MM.1S (cell line): ENCODE results near the gene PCIF1.

Source experiments
- EZH2phosphoT487 ChIP-seq: fragments of 300-600 bp; sonication (generic); IDR thresholded peaks from 2 replicates; pipeline ENCODE4 v1.6.1; 2018; ENCODE audit warnings: antibody characterized with exemption, low read length
- TF ChIP-seq, protein P1 (sequence below): fragments of 300-600 bp; sonication (generic); IDR thresholded peaks from 2 replicates; pipeline ENCODE4 v1.5.1; 2016; ENCODE audit warnings: antibody characterized with exemption, low read length, mixed read lengths

DNA sequence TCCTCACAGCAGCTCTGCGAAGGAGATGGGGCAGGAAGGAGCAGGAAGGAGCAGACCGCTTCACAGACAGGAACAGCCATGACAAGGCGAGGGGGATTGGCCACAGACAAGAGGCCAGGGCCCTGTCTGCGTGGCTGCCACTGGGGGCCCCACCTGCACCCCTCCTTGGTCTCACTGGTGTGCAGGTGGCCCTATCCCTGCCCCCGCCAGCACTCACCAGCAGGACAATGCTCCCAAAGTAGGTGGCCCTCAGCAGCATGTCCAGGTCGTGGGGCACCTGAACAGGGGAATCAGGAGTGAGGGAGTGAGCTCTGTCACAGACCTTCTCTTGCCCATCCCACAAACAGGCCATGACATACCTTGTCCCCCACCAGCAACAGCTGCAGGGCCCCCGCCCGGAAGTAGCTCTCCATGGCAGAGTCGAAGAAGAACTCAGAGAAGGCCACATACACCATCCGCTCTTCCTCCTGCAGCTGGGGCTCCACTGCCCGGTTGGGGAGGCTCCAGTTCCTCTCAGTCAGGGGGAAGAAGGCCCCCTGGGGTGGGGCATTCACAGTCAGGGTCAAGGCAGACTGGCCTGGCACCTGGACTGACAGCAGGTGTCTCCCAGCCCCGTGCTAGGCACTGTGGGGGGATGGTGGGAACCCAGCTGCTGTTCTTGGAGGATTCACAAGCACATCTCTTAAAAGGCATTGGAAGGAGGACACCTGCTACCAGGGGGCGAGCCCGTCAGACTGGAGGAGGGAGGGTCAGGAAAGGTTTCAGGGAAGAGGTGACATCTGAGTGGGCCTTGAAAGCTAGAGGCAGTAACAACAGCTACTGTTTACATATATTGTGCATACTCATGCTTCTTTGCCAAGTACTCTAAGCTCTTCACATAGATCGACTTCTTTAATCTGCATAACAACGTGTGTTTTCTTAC is 29.6 kb upstream of the PCIF1 start:
- TF ChIP-seq, protein P1, sequence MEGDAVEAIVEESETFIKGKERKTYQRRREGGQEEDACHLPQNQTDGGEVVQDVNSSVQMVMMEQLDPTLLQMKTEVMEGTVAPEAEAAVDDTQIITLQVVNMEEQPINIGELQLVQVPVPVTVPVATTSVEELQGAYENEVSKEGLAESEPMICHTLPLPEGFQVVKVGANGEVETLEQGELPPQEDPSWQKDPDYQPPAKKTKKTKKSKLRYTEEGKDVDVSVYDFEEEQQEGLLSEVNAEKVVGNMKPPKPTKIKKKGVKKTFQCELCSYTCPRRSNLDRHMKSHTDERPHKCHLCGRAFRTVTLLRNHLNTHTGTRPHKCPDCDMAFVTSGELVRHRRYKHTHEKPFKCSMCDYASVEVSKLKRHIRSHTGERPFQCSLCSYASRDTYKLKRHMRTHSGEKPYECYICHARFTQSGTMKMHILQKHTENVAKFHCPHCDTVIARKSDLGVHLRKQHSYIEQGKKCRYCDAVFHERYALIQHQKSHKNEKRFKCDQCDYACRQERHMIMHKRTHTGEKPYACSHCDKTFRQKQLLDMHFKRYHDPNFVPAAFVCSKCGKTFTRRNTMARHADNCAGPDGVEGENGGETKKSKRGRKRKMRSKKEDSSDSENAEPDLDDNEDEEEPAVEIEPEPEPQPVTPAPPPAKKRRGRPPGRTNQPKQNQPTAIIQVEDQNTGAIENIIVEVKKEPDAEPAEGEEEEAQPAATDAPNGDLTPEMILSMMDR = no peak
- no peak for TF ChIP-seq EZH2phosphoT487
